ENCODE results near the gene SDF4.

The SDF4 gene

DNA sequence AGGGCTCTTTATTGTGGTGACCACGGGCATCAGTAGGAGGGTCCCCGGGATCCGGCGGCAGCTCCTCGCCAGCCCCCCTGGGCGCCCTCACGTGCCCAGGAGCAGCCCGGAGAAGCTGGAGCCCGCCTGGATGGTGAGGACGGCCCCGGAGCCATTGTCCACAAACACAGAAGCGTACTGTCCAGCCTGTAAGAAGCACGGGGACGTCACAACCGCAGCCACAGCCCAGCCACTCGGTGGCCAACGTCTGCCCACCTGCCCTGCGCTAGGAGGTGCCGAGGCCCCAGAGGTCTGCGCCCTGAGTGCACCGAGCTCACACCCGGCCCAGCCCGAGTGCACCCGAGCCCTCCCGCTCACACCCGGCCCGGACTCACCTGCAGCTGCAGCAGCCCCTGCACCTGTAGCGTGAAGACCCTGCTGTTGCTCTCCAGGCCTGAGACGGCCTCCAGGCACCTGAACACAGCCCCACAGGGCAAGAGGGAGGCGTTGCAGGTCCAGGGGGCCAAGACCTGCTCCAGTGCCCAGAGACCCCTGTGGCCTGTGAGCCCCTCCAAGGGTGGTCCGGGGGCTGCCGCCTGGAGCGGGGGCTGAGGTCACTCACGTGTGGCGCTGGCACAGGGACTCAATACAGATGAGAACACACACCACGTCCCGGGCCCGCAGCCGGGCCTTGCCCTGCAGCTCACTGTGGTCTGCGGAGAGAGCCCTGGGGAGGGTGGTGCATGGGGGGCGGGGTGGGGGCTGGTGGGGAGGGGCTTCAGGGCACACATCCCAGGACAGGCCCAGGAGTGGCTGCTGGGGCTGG is 10.9 kb upstream of the SDF4 start:
- DNase-seq (ENCODE audit: low read depth in 2 of 2): no peak

DNA sequence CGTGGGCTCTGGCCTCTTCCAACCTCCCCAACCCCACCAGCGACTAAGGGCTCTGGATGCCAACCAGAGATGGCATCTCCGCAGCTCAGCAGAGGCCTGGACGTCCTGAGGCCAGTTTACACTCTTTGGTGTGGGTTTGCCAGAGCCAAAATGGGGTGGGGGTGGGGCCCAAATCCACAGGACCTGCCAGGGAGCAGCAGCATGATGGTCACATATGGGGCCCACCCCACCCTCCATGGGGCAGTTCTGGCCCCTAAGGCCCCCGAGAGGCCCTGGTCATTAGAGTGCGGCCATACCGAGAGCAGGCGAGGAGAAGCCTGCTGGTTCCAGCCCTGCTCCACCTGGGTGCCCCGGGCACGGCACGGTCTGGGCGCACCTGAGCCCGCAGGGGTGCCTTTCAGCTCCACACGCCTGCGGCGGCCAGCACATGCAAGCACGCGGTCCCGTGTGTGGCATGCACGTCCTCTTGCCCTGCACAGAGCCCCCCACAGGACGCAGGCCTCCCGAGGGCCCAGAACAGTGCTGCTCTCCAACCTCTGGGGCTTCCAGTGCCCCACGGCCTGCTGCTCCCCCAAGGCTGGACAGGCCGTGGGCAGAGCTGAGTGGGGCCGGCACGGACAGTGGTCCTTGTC is 9.9 kb upstream of the SDF4 start:
- DNase-seq (ENCODE audit: low read depth in 2 of 2): no peak

DNA sequence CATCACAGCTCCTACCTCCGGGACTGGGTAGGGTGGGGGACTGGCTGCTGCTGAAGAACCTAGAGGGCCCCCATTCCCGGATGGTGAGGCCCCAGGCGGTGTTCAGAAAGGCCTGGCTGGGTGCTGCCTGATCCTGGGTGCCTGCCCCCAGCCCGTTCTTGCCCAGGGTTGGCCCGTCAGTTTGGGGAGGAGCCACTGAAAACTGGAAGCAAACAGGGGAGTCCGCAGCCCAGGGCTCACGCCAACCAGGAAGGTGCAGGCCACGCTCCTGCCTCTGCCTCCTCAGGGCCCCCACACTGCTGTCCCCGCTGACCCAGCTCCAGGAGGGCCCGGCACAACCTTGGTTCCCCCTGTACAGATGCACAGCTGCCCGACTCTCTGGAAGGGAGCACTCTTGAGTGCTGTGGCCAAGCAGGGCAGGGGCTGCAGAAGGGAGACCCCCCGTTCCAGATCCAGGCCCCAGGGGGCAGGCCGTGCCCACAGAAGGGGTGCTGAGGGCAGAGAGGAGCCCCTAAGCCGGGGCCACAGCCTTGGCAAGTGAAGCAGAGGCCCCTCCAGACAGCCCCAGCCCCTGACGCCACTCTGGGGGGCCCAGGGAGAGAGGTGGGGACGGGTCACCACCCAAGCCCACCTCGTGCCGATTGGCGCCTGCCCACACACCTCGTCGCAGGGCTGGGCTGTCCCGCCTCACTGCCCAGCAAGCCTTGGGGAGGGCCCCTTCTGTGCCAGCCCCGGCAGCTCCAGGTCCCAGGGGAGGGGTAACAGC is 9.2 kb upstream of the SDF4 start:
- DNase-seq (ENCODE audit: low read depth in 2 of 2): no peak

DNA sequence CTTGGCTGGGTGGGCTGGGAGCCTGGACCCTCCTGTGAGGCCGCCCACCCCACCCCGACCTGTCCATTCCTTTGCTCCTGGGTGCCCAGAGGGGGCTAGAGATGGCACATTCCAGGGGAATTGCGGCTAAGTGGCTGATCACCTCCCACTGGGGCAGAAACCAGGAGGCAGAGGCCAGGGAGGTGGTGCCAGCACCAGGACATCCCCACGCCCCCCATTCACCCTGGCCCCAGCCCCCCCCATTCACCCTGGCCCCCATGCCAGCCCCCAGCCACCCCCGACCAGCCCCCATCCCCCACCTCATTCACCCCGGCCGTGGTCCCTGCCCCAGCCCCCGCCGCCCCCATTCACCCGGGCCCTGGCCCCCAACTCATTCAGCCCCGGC is 8.5 kb upstream of the SDF4 start:
- DNase-seq (ENCODE audit: low read depth in 2 of 2): no peak

- no peak for DNase-seq (ENCODE audit: low read depth in 2 of 2)
Measured at GRCh38 chr1:1239614-1240347, 8.0 kb upstream of the SDF4 start.

DNA sequence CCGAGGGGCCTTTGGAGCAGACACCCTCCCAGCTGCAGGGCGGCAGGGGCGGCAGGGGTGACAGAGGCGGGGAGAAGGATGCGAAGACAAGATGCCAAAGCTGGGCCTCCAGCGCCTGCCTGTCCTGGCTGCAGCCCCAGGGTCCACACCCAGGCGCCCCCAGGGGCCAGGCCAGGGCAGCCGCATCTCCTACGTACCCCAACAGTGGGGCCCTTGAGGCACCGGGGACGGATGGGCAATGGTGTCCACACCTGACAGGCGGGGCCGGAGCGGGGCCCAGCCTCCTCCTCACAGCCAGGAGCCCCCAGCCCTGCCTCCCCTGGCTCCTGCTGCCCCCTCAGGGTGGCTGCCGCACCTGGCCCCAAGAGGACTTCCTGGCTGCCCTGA is 7.4 kb upstream of the SDF4 start:
- DNase-seq (ENCODE audit: low read depth in 2 of 2): no peak

DNA sequence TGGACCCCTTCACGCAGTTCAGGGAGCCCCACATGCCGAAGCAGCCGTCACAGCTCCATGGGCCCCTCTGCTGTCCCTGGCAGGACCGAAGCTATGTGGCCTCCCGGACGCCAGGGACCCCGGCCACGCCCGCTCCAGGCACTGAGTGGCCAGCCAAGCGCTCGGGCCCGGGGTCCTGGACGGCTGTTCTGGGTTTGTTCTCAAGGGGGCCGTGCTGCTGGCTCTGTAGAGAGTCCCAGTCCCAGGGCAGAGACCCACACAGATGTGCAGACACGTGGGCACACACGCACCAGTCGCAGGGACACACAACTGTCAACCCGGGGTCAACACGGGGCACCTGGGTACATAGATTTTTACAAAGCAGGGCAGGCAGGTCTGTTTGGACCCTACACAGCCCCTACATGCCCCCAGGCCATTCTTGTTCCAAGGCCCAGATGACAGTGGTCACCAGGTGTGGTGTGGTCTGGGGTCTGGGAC is 6.9 kb upstream of the SDF4 start:
- DNase-seq (ENCODE audit: low read depth in 2 of 2): no peak

DNA sequence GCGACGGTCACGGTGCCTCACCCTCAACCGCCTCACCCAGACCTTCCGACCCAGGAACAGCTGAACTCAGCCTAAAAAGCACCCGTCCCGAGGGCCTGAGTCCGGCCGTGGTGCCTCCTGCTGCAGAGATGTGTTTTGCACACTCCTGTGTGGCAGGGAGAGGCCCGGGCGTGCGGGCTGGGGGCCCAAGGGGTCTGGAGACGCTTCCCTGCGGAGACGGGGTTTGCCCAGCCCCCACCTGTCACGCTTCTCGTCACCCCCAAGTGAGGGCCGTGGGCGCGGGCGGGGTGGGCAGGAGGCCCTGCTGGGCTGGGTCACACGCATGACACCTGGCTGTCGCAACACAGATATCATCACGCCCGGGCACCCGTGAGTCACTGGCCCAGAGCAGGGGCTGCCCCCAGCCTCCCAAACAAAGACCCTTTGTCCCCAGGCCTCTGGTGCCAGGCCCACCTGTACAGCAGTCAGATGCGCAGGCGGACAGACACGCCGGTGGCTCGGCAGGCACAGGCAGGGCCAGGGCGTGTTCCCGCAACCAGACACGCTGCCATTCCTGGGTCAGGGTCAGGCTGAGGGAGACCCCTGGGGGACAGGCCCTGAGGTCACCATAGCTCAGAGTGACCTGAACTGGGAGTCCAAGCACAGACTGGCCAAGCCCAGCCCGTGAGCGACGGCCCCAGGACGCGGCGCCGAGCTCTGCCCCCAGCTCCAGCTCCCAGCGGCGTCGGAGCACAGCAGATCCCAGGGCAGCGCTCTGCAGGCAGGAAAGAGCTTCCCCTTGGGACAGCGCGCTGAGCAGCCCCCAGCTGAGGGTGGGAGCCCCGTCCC is 6.3 kb upstream of the SDF4 start:
- no peak for DNase-seq (ENCODE audit: low read depth in 2 of 2)

DNA sequence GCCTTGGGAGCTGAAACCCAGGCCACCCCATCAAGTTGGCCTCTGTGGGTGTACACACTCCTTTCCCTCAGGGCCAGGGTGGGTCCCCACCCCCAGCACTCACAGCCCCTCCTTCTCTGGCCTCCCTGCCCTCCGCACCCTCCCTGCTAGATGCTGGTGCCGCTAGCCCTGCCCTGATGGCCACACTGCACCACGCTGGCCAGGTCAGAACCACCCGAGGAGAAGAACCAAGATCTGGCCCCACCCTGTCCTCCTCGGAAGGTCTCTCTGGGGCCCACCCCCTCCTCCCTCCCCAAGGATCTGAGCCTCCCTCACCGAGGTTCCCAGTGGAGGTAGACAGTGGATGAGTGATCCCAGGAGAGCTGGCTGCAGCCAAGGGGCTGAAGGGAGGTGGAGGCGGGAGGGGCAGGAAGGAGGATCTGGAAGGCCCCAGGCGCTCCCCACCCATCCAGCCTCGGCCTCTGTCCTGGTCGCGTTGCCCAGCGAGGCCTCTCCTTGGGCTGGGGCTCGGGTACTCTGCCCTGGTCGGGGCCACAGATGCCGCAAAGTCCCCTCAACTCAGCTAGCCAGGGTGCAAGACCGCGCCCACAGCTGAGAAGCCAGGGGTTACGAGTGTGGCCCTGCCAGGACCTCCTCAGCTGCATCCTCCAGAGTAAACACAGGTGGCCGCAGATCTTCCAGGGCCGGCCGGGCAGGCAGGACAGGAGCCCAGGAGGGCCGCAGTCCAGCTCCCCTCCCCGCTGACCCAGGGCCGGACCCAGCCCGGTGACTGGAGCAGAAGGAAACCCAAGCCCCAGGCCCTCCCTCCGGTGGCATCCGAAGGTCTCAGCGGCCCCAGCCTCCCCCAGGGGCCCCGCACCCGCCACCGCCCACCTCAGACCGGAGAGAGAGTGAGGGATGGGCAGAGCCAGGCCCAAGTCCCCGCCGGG is 5.4 kb upstream of the SDF4 start:
- no peak for DNase-seq (ENCODE audit: low read depth in 2 of 2)

- no peak for DNase-seq (ENCODE audit: low read depth in 2 of 2)
Measured at GRCh38 chr1:1236176-1236763, 4.5 kb upstream of the SDF4 start.

DNA sequence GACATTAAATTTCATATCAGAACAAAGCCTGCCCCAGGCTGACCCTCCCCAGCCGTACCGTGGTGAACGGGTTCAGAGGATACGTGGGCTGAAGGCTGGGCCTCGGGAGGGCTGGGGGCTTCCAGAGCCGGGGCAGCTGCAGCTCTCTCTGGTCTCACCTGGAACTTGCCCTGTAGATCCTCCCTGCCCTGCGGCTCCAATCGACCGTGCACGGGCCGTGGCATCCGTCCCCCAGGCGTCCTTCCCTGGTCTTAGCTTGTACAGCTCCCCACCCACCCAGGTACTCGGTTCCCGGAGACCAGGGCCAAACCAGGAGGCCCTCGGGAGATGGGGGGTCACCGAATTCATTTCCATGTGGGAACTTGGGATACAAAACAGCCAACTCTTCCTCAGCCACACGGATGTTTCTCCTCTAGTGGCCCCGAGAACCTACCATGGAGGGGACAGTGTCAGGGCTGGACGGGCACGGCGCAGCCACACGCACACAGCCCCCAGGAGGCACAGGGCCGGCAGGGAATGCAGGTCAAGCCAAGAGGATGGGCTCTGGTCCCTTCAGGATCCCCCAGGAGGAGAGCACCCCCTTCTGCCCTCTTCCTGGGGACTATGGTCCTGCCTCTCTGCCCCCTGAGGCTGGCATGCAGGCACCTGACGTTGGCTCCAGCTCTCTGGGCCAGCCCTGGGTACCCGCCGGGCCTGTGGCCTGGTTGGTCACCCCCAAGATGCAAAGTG is 3.4 kb upstream of the SDF4 start:
- no peak for DNase-seq (ENCODE audit: low read depth in 2 of 2)

DNA sequence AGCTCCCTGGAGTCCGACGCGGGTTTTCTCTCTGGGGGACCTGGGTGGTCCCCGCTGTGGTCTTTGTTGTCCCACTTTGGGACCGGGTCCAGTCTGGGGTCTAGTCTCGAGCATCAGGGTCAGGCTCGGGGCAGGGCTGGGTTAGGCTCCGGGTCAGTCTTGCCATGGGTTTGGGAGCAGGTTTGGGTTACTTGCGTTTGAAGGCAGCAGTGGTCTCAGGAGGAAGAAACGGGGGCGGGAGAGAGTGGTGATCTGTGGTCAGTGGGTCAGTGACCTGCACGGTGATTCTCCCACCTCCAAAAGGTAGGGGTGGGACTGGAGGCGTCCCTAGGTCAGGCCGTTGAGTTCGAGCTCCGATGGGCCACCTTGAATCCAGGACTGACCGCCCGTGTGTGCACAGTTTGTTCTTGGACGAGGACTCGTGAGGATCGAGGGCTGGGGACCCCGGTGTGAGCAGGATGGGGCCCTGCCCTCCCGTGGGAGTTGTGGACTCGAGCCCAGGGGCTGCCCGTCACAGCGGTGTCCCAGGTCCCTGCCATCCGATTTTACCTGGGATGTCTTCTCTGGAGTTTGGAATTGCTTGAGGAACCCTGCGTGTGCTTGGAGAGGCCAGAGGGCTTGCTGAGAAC is 2.5 kb upstream of the SDF4 start:
- no peak for DNase-seq (ENCODE audit: low read depth in 2 of 2)

DNA sequence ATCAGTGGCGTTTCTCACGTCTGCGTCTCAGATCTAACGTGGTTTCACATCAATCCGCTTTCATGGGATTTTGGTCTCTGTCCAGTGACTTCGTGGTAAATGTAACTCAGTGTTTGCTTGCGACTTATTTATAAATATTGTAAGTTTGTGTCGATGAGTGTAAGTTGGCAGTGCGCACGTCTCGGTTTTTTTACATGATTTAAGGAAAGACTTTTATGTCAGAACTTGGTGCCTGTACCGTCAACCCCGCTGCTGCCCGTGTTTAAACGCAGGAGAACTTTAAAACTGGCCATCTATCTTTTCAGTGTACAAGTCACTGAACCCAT is 1.7 kb upstream of the SDF4 start:
- no peak for DNase-seq (ENCODE audit: low read depth in 2 of 2)

- no peak for DNase-seq (ENCODE audit: low read depth in 2 of 2)
Measured at GRCh38 chr1:1232796-1233566, 1.2 kb upstream of the SDF4 start.

GRCh38 chr1:1232208-1232795 is 501 bp upstream of the SDF4 start, which contains the start of gene B3GALT6:
Gene B3GALT6 (plus strand): TSS chr1:1232237. CDS start chr1:1232279, 42 bp downstream.
- DNase-seq (ENCODE audit: low read depth in 2 of 2): no peak

DNA sequence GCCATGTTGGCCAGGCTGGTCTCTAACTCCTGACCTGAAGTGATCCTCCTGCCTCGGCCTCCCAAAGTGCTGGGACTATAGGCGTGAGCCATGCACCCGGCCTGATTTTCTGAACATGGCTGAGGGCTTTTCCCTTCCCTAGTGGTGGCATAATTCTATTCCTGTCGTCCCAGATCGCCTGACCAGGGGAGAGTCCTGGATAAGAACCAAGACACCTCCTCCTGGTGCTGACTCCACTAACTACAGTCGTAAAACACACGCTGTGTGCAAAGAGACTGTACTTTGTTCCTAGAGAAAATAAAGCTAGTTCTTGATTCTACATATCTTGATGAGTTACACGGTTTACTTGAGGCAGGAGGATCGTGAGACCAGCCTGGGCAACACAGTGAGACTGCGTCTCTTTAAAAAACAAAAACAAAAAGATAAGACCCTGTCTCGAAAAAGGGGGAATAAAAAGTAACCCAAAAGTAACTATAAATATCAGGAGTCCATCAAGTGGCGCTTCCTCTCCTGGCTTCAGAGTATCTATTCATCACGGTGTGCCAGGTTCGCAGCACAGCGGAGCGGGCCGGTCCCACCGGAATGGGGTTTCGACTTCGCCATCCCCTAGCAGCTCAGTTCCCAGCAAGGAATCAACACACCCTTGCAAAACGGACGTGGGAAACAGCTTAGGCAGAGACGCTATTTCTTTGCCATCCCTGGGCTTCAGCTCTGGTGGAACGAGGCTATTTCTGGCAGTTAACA is 973 bp downstream of the SDF4 start:
- no peak for DNase-seq (ENCODE audit: low read depth in 2 of 2)

DNA sequence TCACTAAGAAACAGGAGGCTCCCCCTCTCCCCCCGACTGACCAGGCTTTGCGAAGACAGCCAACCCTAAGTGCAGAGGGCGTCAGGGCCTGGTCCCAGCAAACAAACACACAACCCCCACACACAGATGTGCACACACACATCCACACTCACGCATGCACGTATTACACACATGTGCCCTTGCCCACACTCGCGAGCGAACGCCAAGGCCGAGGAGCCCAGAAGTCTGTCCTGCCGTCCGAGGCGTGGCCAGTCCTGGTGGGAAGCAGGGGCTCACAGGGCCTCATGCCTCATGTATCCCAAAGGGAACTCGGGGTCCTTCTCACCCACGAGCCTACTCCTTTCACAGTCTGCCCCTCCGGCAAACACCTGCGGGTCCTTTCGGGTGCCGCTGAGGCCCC is 2.0 kb downstream of the SDF4 start:
- DNase-seq (ENCODE audit: low read depth in 2 of 2): no peak
